Neural cell (in vitro differentiated cells): Measurements from ENCODE around the gene CFAP65.

Source experiments
- CTCF ChIP-seq: fragments of 450-650 bp; IDR thresholded peaks from 2 replicates; pipeline ENCODE4 v1.5.1; 2014; ENCODE audit warnings: antibody characterized with exemption, mild to moderate bottlenecking, moderate library complexity; ENCODE audit not compliant: poor library complexity, severe bottlenecking
- EP300 ChIP-seq: fragments of 450-650 bp; conservative IDR thresholded peaks from 2 replicates; pipeline ENCODE4 v1.6.1; 2014; ENCODE audit warnings: antibody characterized with exemption, mild to moderate bottlenecking, moderate library complexity; ENCODE audit not compliant: poor library complexity, severe bottlenecking
- EZH2 ChIP-seq: fragments of 200-600, 300-800 bp; shearing (Covaris generic), sonication (generic); IDR thresholded peaks from 2 replicates; pipeline ENCODE4 v1.6.1; 2014; ENCODE audit warnings: antibody characterized with exemption, low read length, borderline replicate concordance, mild to moderate bottlenecking; ENCODE audit not compliant: insufficient read depth, poor library complexity, severe bottlenecking
- POLR2AphosphoS5 ChIP-seq: IDR thresholded peaks from 2 replicates; pipeline ENCODE4 v1.6.1; 2012
- RAD21 ChIP-seq: fragments of 450-650 bp; conservative IDR thresholded peaks from 2 replicates; pipeline ENCODE4 v1.6.1; 2014; ENCODE audit warnings: antibody characterized with exemption, mild to moderate bottlenecking, moderate library complexity
- REST ChIP-seq: IDR thresholded peaks from 2 replicates; pipeline ENCODE4 v1.6.1; 2012; ENCODE audit warnings: borderline replicate concordance

- TF ChIP-seq REST: no peak
- TF ChIP-seq CTCF: no peak
- no peak for TF ChIP-seq RAD21
- TF ChIP-seq EP300: no peak
- TF ChIP-seq EZH2: peak; percentile 84
- TF ChIP-seq POLR2AphosphoS5: no peak
These were observed 18.7 kb upstream of the CFAP65 start for GRCh38 chr2:219059725-219060682.
